D721Med (cell line): Measurements from ENCODE around the gene GNE.

Experiments
- DNase-seq: peaks from one replicate; pipeline ENCODE4 v3.0.0; 2011; ENCODE audit warnings: low spot score; ENCODE audit not compliant: insufficient read length
- FAIRE-seq: peaks from 2 replicates; lab custom pipeline; 2011; peaks lifted over from hg19 to GRCh38; lab: Jason Lieb, UNC
- CTCF ChIP-seq: IDR thresholded peaks from 2 replicates; pipeline ENCODE4 v1.5.1; 2012; ENCODE audit warnings: mild to moderate bottlenecking, control low read depth; ENCODE audit not compliant: insufficient read depth; ENCODE audit errors: missing control alignments

The GNE gene

GRCh38 chr9:36268007-36268427 is 9.8 kb upstream of the GNE start:
- FAIRE-seq: no peak
- no peak for DNase-seq
- TF ChIP-seq CTCF: no peak

GRCh38 chr9:36264896-36265295 is 6.6 kb upstream of the GNE start:
- FAIRE-seq (no peak), DNase-seq (no peak)
- TF ChIP-seq CTCF: no peak

GRCh38 chr9:36263683-36264082 is 5.4 kb upstream of the GNE start:
- FAIRE-seq: no peak
- no peak for TF ChIP-seq CTCF
- no peak for DNase-seq

GRCh38 chr9:36258996-36259533 is 817 bp upstream of the GNE start:
- FAIRE-seq (no peak), DNase-seq (no peak)
- no peak for TF ChIP-seq CTCF

- TF ChIP-seq CTCF: no peak
- DNase-seq (no peak), FAIRE-seq (no peak)
Measured at GRCh38 chr9:36251428-36251827, 6.8 kb downstream of the GNE start.

GRCh38 chr9:36250079-36250478 is 8.2 kb downstream of the GNE start:
- DNase-seq (no peak), FAIRE-seq (no peak)
- TF ChIP-seq CTCF: no peak

GRCh38 chr9:36249189-36249588 is 9.1 kb downstream of the GNE start:
- no peak for DNase-seq
- no peak for TF ChIP-seq CTCF
- FAIRE-seq: no peak
